Superior temporal gyrus (tissue), 1 donor: ENCODE measurements around the gene LAD1.

Source experiments
- DNase-seq: peaks from one replicate; pipeline ENCODE4 v3.0.0-alpha.2; 2016; ENCODE audit errors: extremely low spot score

LAD1 gene, protein sequence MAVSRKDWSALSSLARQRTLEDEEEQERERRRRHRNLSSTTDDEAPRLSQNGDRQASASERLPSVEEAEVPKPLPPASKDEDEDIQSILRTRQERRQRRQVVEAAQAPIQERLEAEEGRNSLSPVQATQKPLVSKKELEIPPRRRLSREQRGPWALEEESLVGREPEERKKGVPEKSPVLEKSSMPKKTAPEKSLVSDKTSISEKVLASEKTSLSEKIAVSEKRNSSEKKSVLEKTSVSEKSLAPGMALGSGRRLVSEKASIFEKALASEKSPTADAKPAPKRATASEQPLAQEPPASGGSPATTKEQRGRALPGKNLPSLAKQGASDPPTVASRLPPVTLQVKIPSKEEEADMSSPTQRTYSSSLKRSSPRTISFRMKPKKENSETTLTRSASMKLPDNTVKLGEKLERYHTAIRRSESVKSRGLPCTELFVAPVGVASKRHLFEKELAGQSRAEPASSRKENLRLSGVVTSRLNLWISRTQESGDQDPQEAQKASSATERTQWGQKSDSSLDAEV

DNA sequence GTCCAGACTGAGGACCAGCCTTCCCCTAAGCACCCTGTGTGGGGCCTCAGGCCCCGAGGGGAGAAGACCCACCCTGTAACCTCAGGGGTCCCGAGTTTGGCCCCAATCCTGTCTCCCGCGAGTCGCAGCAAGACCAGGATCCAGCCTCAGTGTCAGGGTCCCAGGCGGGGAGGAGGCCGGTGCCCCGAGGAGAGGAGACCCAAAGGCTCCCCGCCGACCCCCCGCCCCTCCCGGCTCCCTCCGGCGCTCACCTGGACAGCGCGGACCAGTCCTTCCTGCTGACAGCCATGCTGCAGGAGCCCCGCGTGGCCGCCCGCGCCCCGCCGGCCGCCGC is at the start of gene LAD1:
TSS of gene LAD1 (minus strand) at position 307 of the 334 bp plus-strand sequence. CDS start at position 289, 18 bp downstream.
- DNase-seq = no peak

DNA sequence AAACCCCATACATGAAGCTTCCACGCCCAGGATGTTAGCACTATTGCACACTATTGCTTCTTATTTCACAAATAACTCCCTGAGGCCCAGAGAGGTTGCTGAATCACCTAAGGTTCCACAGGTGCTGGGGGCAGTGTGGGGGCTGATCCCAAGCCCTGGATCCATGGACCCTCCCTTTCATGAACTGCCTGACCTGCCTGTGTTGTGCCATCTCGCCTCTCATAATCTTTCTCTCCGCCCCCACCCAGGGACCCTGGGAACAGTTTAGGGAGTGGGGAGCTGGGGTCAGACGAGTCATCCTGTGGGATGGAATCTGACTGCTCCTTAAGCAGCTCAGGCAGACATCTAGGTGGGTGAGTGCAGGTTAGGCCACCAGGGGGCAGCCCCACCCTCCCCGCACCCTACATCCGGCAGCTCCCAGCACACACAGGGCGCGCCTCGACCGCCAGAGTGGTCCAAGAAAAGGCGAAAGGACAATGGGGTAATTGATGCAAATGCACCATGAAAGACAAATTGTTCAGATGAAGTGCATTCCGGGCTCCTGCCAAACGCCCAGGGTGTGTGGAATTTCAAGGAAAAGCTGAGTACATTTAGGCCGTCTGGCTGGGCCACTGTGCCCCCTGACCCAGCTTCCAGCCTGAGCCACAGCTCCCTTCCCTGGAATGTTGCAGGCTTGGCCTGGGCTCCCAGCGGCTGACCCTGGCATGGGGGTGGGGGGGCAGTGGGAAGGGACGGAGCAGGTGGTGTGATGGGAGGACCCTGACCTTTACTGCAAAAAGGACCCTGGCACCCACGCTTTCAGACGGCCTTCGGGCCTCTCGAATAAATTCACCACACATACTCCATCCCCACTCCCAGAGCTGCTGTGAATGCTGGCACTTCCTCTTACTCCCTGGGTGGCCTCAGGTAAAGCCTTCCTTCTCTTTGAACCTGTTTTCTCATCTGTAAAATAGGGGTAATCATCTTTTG is 49.1 kb upstream of the LAD1 start:
- peak; percentile 95 for DNase-seq

DNA sequence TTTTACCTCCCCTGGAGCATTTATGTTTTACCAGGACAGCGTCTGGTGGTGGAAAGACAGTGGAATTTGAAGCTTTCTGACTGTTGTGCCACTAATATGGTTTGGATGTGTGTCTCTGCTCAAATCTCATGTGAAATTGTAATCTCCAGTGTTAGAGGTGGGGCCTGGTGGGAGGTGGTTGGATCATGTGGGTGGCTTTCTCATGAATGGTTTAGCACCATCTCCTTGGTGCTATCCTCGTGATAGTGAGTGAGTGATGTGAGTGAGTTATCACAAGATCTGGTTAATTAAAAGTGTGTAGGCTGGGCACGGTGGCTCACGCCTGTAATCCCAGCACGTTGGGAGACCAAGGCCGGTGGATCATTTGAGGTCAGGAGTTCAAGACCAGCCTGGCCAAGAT is 46.2 kb upstream of the LAD1 start:
- DNase-seq = no peak

DNA sequence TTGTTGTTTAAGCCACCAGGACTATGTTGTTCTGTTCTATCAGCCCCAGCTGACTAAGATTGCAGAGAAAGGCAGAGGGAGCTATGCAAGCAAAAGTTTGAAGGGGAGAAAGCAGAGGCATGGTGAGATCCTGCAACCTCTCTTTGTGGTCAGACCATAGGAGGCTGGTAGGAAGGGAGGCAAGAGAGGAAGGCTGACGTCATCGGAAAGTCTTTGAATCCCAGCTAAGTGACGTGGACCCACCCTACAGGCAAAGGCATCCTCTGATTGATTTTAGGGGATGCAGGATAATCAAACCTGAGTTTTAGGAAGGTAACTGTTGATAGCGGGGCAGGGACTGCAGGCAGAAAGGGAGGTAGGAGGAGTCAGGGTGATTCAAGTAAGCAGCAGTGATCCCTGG is 45.7 kb upstream of the LAD1 start:
- no peak for DNase-seq

DNA sequence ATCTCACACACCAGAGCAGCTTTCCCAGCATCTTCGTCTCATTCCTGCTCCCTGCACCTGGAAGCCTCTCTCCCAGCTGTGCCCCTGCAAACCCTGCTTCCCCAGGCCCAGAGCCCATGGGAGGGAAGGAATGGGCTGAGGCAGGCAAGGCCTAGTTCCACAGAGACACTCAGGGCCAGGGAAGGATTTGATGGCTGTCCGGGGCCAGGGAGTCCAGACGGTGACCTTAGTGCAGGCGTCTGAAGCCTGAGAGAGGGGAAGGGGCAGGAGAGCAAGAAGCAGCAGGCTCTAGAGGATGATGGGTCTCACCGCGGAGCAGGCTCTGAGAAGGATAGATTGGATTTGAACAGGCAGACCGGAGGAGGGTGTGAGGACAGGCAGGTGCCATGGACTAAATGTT is 44.6 kb upstream of the LAD1 start:
- no peak for DNase-seq

DNA sequence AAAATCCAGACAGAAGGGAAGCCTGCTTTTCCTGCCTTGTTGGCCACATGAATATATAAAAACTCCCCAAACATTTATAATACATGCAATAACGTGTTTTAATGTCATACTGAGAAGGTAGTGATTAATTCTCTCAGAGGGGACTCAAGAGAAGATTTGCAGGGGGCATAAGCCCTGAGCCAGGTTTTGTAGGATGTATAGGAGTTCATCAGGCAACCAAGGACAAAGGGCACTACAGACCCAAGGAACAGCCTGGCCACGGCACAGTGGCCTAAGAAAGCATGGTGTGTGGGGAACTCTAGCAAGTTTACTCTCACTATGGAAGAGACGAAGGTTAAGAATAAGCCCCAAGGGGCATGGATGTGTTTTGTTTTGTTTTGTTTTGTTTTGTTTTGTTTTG is 37.8 kb upstream of the LAD1 start:
- DNase-seq = no peak

DNA sequence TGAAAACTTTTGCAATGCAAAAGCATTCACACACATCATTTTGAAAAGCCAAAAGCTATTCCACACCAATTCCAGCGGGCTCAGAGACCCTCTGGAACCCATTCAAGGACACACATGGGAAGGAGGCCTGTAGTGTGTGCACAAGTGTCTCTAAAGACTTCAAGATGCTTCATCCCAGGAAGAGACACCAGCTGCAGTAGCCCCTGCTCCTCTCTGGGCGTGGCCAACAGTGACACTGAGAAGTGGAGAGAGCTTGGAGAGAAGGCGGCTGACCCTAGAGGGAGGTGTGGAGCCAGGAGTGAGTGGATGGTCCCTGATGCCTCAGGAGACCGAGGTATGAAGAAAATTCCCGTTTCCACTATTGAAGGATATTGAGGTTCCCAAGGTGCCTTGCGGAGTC is 37.3 kb upstream of the LAD1 start:
- no peak for DNase-seq

DNA sequence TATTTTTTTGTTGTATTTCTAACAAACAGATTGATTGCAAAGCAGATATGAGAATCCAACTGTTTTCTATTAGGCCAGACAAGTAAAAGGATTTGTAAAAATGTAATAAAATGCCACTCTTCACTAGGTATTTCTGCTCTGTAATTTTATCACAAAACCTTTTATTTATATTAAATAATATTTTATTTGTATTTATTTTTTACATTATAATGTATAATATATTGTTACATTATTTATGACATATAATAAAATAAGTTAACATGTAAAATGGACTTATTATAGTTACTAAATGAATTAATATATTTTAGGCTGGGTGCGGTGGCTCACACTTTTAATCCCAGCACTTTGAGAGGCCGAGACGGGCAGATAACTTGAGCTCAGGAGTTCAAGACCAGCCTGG is 35.1 kb upstream of the LAD1 start:
- no peak for DNase-seq

DNA sequence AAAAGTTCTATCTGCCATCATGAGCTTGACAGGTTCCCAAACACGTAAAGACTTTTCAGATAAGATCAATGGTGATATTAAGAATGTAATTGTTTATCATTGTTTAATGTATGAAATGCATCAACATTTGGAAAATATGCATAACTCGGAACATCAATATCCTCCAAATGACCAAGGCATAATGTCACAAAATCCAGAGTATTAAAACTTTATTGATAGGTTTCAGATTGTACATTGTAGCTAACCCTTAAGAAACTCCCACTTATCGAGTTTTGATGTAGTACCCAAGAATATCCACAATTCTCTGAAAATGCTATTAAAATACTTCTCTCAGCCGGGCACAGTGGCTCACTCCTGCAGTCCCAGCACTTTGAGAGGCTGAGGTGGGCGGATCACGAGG is 34.5 kb upstream of the LAD1 start:
- no peak for DNase-seq

DNA sequence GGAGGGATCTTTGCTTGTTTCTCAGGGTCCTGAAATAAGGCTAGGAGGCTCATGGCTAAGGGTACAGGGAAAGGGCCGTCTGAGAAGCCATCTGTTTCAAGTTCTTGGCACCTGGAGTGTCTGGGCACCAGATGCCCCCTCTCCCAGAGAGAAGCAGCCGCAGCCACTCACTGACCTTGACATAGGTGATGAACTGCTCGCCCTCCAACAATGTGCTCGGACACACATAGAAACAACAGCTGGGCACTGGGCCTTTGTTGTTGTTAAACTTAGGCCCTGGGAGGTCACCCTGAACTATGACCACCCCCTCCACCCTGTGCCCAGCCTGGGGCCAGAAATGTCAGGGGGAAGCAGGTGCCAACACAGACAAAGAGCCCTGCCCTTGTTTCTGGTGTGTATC is 31.7 kb upstream of the LAD1 start:
- no peak for DNase-seq

DNA sequence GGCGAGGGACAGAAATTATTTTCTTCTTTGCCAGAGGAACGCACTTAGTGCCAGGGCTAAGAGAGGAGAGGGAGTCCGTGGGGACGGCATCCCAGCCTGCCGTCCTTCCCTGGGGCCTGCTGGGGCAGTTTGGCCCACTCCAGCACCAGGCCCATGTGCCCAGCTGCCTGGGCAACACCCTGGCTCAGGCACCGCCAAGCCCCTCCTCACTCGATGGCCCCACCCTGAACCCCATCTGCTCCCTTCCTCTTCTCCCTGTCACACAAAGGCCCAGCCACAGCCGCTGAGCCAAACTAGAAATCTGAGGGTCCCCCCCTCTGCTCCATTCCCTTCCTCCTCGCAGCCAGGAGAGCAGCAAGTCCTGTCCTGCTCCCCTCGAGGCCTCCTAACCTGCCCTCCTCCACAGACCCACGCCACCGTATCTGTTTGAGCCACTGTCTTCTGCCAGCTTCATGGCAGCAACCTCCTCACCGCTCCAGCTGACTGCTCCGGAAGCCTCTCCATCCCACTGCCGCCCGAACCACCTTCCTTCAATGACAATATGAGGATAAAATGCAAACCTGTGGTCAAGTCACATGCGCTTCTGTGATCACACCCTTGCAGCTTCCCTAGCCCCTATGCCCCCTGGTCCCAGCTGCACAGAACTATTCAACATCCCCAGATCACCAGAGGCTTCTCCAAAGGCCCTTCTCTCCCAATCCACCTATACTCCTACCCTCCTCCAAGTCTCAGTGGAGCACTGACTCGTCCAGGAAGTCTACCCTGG is 30.8 kb upstream of the LAD1 start:
- DNase-seq = no peak

DNA sequence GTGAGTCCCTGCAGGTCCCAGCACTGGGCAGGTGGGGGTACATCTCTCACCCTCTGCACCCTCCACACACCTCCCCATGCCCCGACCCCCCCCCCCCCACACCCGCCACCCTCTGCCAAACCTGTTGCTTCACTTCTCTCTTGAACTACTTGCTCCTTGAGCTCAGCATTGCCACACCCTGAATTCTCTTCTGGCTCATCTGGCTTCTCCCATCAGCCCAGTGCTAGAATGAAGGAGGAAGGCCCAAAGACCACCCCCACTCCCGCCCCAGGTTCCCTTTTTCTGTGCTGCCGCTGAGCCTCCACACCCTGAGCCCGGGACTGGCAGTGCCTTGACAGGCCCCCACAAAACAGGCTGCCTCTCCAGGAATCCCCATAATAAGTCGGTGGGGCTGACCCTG is 28.8 kb upstream of the LAD1 start:
- DNase-seq = no peak

DNA sequence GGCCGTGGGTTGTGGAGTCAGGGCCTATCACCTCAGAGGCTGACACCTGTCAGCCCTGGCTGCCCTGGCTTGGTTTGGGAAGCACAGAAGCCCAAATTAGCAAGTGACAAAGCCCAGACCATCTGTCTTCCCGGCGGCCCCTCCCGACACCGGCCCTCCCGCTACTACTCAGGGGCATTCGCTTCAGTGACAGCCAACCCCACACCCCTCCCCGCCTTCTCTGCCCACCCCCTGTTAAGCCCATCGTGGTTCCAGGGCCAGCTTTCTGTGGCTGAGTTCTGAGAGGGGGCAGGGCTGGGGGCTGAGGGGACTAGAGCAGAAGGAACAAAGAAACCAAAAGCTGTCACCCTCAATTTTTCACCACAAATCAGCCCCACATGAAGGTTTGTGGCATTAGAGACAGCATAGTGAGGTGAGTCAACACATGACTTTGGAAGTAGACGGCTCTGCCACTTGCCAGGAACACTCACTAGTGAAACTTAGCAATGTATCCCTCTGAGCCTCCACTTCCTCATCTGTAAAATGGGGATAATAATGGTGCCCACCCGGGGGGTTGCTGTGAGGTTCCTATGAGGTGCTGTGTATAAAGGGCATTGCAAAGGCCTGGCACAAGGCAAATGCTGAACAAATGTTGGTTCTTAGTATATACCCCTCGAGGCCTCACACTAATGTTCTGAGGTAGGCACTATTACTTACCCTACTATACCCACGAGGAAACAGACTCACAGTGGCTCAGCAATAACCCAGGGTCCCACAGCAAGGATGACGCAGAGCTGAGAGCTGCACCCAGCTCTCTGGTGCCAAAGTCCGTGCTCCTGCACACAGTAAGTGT is 27.6 kb upstream of the LAD1 start:
- no peak for DNase-seq

DNA sequence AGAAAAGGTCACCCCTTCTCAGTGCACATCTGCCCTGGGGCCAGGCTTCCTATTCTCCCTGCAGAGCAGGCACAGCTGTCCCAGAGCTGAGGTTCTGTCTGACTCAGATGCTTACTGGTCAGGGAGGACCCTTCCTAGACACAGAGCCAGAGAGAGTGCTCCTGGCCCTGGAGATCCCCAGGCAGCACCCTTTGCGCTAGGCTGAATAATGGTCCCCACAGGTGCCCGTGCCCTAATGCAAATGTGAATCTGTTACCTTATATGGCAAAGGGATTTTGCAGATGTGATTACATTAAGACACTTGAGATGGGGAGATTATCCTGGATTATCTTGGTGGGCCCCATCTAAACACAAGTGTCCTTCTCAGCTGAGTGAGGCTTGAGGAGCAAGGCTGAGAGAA is 25.0 kb upstream of the LAD1 start:
- no peak for DNase-seq

DNA sequence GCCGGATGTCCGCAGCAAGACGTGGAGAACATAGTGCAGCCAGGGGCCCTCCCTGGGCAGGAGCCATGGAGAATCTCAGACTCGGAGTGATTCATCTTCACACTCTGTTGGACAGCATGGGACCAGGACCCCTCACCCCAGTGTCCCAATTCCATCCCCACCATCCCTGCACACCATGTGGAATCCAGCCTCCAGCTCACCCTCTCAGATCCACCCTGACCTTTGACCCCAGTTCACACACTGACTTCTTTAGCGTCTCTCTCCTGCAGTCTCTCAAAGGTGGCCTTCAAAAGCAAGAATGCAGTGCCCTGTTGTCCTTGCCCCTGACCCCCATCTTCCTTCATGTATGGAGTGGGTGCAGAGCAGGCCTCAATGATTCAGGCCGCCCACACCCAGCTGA is 24.5 kb upstream of the LAD1 start:
- no peak for DNase-seq

DNA sequence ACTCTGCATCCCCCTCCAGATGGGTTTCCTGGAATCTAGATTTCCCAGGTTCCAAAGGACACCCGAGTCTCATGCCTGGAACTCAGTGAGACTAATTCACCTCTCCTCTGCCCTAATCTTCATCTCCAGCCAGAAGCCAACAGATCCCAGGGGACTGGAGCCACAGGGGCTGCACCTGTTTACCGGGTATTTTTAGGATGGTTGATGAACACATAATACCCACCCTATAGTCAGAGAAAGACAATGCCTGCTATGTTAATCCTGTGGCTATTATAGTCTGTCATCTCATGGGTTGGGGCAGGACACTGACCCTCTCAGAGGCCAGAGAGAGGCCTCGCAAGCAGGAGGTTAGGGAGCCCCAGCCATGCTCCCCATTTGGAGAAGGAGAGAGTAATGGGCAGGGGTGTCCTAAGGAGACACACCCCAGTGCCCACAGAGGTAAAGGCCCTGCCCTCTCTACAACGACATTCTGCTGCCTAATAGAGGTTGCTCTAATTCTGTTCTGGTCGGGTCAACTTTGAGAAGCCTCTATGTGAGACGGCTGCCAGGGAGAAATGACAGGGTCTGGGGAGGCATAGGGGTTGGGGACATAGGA is 23.4 kb upstream of the LAD1 start:
- DNase-seq = no peak

DNA sequence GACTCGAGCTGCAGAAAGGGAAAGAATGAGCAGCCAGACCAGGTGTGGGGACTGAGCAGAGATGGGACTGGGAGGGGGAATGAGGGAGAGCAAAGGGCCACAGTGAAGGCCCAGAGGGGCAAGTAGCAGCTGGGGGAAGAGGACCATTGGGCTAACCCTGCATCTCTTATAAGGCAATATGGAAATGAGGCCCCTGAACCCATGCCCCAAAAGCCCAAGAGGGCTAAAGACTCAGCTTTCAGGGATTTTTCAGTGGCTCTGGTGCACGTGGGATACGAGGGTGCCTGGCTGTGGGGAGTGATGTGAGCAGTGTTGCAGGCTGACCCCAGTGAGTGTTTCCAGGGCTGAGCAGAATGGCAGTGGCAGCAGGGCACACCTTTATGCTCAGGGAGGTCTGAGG is 22.9 kb upstream of the LAD1 start:
- DNase-seq = no peak

DNA sequence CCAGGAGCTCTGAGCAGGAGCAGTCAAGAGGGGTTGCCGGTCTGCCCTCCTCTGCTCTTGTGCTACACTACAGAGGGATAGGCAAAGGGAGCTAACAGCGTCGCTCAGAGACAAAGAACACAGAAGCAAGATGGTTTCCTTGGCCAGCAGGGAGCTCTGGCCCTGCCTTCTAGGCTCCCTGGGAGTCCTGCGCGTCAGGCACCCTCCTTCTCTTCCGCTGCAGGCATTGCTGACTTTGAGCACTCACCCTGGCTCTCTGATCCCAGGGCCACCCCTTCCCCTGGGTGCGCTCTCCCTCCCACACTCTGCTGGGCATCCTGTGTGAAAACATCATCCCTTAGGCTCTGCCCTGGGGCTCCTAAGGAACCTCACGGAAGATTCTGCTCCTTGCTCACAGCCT is 21.9 kb upstream of the LAD1 start:
- DNase-seq = no peak

DNA sequence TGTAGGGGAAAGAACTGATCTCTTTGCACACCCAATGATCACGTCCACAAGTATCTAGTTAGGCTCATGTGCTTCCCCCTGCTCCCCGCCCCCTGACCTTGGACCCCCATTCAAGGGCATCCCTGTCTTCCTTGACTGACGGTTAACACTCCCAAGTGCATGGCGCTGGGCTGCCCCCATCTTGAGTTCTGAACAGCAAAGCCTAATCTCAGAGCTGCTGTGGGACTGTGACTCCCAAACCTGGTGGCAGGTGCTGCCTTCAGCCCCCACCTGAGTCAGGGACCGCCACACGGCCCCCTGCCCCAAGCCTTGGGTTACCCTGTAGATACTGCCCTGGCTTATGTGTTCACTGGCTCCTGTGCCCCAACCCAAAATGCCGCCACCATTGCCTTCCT is 21.5 kb upstream of the LAD1 start:
- DNase-seq = no peak

DNA sequence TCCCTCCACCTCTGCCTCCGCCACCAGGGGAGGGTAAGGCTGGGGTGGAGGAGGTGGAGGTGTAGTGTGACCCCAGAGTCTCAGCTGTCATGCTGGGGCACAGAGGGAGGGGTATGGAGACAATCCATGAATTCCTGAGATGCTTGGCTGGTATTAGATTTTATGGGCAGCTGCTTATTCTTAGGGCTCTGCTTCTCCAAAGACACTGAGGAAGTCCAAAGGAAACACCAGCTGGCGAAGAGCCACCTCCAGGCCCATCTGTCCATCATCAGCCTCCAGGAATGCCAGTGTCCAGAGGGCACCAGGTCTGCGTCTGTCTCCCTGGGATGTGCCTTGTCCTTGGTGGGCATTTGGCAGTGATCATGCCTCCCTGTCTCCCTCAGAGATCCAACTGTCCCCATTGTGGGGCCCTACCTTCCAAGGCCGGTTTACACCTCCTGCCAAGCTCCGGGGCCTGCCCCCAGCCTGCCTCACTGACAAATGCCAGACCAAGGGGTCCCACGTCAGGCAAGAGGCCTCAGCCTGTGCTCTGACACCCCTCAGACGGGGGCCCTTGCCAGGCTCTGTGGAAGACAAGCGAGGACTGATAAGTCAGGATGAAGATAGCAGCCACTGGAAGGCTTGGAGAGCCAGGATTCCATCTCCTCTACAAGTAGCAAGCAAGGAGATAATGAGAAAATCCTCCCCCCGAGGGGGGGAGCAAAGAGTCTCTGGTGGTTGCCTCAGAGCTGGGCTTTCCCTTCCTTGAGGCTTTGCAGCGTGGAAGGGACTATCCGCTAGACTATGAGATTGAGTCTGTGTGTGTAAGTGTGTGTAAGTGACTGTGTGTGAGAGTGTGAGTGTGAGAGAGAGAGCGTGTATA is 20.9 kb upstream of the LAD1 start:
- DNase-seq = no peak
